Measurements from ENCODE around the gene GNAQ. TPM values are rescaled to one million over a fixed set of nuclear protein-coding genes. Genes with fewer than 3 reads are reported as not detected.
A peak's percentile ranks its signal among the peaks of the same experiment; 100 is the strongest.
"Not testable (repeated sequence)": the region's sequence is repeated elsewhere in the genome, so short reads cannot be mapped to it uniquely, and the experiment has no call there.

GNAQ gene
- polyA plus RNA-seq, 3 donors from 2014 or later, result 4.5 to 7.4 (median 5.1) TPM

DNA sequence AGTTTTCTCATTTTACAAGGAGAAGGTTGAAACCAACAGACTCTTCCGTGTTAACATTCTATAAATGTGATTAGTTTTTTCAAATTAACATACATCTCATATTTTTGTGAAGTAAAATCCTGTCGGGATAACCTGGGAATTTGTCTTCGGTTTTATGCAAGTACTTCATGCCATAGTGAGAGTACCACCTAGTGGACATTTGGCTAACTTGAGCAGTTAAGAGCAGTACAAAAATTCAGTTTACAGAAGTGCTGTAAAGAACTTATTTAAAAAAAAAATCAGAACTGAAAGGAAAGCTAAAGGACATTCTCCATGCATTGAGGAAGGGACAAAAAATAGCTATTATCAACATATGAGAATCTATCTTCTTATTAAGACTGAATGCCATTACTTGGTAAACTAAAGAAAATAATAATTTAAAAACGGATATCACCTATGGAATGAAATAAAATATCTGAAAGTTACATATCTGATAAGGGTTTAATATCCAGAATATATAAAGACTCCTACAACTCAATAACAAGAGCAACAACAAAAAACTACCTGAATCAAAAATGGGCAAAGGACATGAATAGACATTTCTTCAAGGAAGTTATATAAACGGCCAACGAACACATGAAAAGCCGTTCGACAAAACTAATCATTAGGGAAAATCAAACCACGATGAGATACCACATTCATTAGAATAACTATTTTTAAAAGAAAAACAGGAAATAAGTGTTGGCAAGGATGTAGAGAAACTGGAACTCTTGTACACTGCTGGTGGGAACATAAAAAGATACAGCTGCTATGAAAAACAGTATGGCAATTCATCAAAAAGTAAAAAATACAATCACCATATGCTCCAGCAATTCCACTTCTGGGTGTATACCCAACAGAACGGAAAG lies 266.5 kb downstream of the GNAQ start:
- no peak for DNase-seq
- Mint-ChIP-seq H3K4me3 (no peak overlapping the region), H3K27ac (no peak overlapping the region)

DNA sequence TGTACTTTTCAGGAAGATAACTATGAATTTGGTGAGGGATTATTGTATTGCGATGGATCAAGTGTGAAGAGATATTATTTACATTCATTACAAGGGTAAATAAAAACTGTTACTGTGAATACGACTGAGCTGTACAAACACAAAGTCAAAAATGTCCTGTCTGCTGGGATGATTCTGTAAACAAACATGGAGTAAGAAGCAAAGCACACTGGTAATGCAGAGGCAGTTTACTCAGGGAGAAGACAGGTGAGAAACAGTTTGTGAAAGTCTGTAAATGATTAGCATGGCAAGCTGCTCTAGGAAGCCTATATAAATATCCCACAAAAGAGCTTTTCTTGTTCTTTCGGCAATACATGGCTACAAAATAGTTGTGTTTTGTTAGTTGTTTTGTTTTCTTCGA lies 268.0 kb downstream of the GNAQ start:
- Mint-ChIP-seq H3K27me3 (ENCODE audit: low read depth in 3 of 3) (no peaks in the 10 kb centered on the region), H3K9me3 (no peaks in the 10 kb centered on the region), H3K4me1 (no peaks in the 10 kb centered on the region), H3K27ac (no peak overlapping the region), H3K4me3 (no peak overlapping the region), H3K36me3 (peaks cover 0 to 3% (median 3%) of the 10 kb centered on the region in 3 donors)
- DNase-seq, result no peak

More for the DNA sequence above, 266.5 kb downstream of the GNAQ start:
- no peaks in the 10 kb centered on the region for H3K9me3 Mint-ChIP-seq
- no peaks in the 10 kb centered on the region for H3K4me1 Mint-ChIP-seq
- peaks cover 0 to 3% (median 3%) of the 10 kb centered on the region in 3 donors for H3K36me3 Mint-ChIP-seq
- H3K27me3 Mint-ChIP-seq (ENCODE audit: low read depth in 3 of 3), result no peaks in the 10 kb centered on the region

DNA sequence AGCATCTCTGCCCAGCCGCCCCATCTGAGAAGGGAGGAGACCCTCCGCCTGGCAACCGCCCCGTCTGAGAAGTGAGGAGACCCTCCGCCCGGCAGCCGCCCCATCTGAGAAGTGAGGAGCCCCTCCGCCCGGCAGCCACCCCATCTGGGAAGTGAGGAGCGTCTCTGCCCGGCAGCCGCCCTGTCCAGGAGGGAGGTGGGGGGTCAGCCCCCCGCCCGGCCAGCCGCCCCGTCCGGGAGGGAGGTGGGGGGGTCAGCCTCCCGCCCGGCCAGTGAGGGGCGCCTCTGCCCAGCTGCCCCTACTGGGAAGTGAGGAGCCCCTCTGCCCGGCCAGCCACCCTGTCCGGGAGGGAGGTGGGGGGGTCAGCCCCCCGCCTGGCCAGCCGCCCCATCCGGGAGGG lies 270.7 kb downstream of the GNAQ start:
- not testable (repeated sequence) for H3K27ac Mint-ChIP-seq; DNase-seq; H3K27me3 Mint-ChIP-seq (ENCODE audit: low read depth in 3 of 3); H3K9me3 Mint-ChIP-seq; H3K36me3 Mint-ChIP-seq; H3K4me3 Mint-ChIP-seq; H3K4me1 Mint-ChIP-seq

DNA sequence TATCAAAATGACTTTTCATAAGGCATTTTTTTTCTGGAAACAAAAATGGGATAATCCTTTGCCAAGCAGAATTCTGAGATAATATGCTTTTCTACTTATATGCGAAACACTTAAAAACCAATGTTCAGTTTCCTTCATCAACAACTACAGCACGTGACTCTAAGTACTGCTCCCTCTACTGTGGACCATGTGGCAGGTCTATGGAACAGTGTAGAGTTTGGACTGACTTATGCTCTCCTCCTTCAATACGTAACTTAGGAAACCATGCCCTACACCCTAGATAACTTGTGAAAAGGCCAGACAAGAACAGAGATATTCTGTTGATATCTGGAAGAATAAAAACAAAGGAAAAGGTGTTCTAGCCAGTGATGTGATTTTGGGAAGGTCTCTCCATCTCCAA lies 272.2 kb downstream of the GNAQ start:
- Mint-ChIP-seq H3K36me3 (no peaks in the 10 kb centered on the region), H3K27me3 (ENCODE audit: low read depth in 3 of 3) (no peaks in the 10 kb centered on the region), H3K4me1 (peaks cover 0 to 1% of the 10 kb centered on the region in 2 donors), H3K4me3 (no peak overlapping the region), H3K27ac (no peak overlapping the region), H3K9me3 (no peaks in the 10 kb centered on the region)
- DNase-seq, result no peak

DNA sequence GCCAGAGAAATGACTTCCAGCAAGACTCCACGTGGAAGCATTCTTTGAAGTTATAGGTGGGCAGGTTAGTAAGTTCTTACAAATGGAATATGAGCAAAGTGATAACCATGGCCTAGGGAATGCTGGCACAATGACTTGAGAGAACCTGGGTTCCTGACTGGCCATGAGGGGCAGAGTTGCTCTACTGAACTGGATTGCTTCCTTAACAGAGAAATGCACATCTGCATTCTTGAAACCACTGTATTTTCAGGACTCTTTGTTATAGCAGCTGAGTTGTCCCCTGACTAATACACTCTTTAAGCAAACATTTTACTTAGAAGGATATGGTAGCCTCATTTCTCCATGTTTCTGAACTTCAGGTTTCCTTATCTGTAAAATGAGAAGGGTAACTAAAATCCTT lies 275.2 kb downstream of the GNAQ start:
- no peak for DNase-seq
- no peak overlapping the region for H3K4me3 Mint-ChIP-seq
- H3K27me3 Mint-ChIP-seq (ENCODE audit: low read depth in 3 of 3), result no peaks in the 10 kb centered on the region
- H3K27ac Mint-ChIP-seq, result no peak overlapping the region
- no peaks in the 10 kb centered on the region for H3K9me3 Mint-ChIP-seq
- H3K4me1 Mint-ChIP-seq, result peaks cover 1 to 6% of the 10 kb centered on the region in 2 donors
- no peaks in the 10 kb centered on the region for H3K36me3 Mint-ChIP-seq

DNA sequence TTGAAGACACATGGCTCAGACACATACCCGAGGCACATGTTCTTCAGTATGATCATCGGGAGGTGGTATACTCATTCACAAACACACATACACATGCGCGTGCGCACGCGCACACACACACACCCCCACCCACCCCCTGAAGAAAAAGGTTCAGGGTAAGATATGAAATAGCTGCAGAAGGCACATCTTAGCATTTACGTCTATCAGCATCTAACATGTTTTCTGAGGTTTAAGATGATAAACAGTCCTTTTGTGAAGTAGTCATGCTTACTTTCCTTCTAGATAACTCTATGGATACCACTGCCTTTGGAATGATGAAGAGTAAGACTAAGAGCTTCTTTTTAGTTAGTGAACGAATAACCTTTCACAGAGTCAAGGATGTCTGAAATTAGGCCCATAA lies 278.4 kb downstream of the GNAQ start:
- peaks cover 1 to 10% of the 10 kb centered on the region in 2 donors for H3K4me1 Mint-ChIP-seq
- DNase-seq, result no peak
- H3K27ac Mint-ChIP-seq, result no peak overlapping the region
- H3K36me3 Mint-ChIP-seq, result no peaks in the 10 kb centered on the region
- H3K27me3 Mint-ChIP-seq (ENCODE audit: low read depth in 3 of 3), result no peaks in the 10 kb centered on the region
- H3K4me3 Mint-ChIP-seq, result no peak overlapping the region
- H3K9me3 Mint-ChIP-seq, result no peaks in the 10 kb centered on the region

DNA sequence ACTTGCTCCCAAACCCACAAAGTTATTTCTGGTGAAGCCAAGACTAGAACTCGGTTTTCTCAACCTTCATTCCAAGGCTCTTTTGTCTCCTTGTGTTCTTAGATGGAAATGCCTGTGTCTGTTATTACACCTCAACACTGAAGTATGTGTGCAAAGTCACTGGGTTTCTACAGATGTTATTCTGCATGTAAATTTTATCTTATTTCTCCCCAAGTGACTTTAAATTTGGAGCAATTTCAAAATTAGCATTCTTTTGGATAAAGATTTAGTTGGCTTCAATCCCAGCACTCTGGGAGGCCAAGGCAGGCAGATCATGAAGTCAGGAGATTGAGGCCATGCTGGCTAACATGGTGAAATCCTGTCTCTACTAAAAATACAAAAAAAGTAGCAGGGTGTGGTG lies 279.1 kb downstream of the GNAQ start:
- H3K9me3 Mint-ChIP-seq, result no peaks in the 10 kb centered on the region
- H3K27ac Mint-ChIP-seq, result no peak overlapping the region
- no peaks in the 10 kb centered on the region for H3K27me3 Mint-ChIP-seq (ENCODE audit: low read depth in 3 of 3)
- no peaks in the 10 kb centered on the region for H3K36me3 Mint-ChIP-seq
- DNase-seq, result no peak
- H3K4me3 Mint-ChIP-seq, result no peak overlapping the region
- H3K4me1 Mint-ChIP-seq, result peaks cover 0 to 12% of the 10 kb centered on the region in 2 donors

DNA sequence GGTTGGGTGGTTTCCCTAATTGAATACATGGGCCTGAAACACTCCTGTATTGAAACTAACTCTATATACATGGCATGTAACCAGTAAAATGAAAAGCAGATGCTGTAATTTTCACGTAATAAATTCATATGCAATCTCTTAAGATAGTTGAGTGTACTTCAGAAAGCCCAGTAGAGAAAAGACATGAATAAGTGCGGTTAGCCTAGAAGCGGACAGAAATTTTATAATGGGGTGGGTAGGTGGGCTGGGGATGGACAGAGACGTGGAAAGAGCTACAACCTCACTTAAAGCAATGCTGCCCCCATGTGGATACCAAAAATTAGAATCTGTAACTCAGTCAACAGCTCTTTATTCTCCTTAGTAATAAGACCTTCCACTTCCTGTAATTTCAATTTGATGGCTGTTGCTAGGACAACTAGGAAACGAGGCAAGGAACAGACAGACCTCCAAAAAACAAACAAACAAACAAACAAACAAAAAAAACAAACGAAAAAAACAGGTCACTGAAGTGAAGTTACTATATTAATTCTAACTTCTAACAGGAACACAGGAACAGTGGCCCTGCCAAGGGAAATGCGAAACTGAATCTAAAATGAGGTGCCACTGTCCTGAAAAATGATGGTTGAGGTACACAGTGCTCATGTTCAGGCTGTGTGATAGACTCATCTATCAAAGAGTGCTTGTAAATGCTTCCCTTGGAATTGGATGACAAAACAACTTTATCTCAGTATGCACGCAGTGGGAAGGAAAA lies 280.1 kb downstream of the GNAQ start:
- peak in 2 of 3 donors; percentile 10 to 14 for DNase-seq
- H3K27me3 Mint-ChIP-seq (ENCODE audit: low read depth in 3 of 3), result no peaks in the 10 kb centered on the region
- H3K36me3 Mint-ChIP-seq, result no peaks in the 10 kb centered on the region
- no peak overlapping the region for H3K4me3 Mint-ChIP-seq
- no peaks in the 10 kb centered on the region for H3K9me3 Mint-ChIP-seq
- peak overlapping the region in 1 of 6 donors; percentile 18 for H3K27ac Mint-ChIP-seq
- peaks cover 0 to 16% of the 10 kb centered on the region in 2 donors for H3K4me1 Mint-ChIP-seq

DNA sequence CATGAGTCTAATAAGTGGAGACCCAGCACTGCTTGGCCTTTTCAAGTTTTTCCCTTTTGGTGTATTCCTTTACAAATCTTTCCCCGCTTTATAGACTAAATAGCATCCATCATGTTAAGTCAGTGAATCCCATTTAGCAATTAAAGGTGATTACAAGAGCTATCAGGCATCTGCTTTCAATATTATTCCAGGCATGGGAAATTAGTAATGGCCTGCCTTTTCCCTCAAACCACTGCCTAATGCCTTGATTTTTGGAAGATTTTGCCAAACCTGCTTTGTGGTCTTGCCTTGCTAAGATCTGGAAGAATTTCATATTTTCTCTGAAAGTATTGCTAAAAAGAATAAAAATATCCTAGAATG lies 280.6 kb downstream of the GNAQ start:
- no peak overlapping the region for H3K4me3 Mint-ChIP-seq
- no peak for DNase-seq
- no peaks in the 10 kb centered on the region for H3K27me3 Mint-ChIP-seq (ENCODE audit: low read depth in 3 of 3)
- H3K36me3 Mint-ChIP-seq, result no peaks in the 10 kb centered on the region
- peaks cover 0 to 16% of the 10 kb centered on the region in 2 donors for H3K4me1 Mint-ChIP-seq
- H3K27ac Mint-ChIP-seq, result no peak overlapping the region
- no peaks in the 10 kb centered on the region for H3K9me3 Mint-ChIP-seq

DNA sequence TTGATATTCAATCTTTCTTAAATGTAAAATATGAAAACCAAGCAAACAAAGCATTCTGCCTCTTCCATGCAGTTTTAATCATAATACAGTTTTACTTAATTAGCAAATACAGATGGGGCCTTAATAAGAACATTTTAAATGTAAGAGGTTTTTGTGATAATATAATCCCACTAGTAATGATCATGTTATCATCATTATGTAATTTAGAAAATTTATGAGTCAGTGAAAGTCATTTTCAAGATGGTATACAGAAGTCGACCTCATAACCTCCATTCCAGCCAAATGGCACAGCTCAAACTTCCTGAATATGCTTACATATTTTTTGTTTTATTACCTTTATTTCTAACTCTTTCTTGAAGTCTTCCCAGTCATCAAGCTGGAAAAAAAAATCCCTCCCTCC lies 281.3 kb downstream of the GNAQ start:
- H3K9me3 Mint-ChIP-seq, result no peaks in the 10 kb centered on the region
- no peaks in the 10 kb centered on the region for H3K27me3 Mint-ChIP-seq (ENCODE audit: low read depth in 3 of 3)
- DNase-seq, result no peak
- H3K4me1 Mint-ChIP-seq, result peaks cover 0 to 16% of the 10 kb centered on the region in 2 donors
- H3K4me3 Mint-ChIP-seq, result no peak overlapping the region
- no peak overlapping the region for H3K27ac Mint-ChIP-seq
- H3K36me3 Mint-ChIP-seq, result no peaks in the 10 kb centered on the region

DNA sequence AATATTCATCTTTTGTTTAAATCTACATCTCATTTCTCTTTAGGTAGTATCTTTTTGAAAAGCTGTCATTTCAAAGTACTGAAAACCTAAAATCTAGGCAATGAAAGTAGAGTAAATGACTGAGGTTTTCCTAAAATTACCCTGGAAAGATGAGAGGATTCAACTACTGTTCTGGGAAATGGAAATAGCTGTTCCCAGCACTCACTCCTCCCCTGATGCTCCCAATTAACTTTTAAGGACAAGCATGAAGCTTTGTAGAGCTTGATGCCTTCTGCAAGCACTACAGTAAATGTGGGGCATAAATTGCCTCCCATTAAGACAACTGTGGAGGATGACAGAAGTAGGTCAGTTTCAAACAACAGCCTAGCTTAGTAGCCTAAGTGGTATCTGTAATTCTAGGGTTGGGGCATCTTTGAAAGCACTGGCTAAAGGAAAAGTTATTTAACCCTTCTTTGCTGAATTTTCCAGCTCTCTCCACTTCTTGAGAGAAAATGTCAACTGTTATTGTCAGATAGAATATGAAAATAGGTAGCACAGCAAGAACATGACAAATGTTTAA lies 283.3 kb downstream of the GNAQ start:
- no peak overlapping the region for H3K4me3 Mint-ChIP-seq
- no peaks in the 10 kb centered on the region for H3K9me3 Mint-ChIP-seq
- peaks cover 0 to 16% of the 10 kb centered on the region in 2 donors for H3K4me1 Mint-ChIP-seq
- DNase-seq, result no peak
- no peaks in the 10 kb centered on the region for H3K27me3 Mint-ChIP-seq (ENCODE audit: low read depth in 3 of 3)
- H3K36me3 Mint-ChIP-seq, result no peaks in the 10 kb centered on the region
- H3K27ac Mint-ChIP-seq, result no peak overlapping the region

DNA sequence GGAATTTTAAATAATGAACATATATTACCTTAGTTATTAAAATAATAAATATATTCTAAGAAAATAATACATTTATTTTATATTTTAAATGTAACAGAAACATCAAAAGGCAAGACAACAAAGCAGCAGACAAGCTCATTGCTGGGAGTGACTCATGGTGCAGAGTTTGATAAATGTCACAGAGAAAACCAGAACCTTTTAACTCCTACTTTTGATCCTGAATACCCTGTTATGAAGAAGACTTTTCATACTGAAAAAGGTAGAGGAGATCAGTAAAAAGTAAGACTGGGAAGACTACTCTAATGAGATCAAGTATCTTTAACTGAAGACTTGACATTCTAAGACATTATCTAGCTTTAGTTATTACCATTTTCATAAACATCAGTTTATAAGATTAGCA lies 284.4 kb downstream of the GNAQ start:
- no peaks in the 10 kb centered on the region for H3K27me3 Mint-ChIP-seq (ENCODE audit: low read depth in 3 of 3)
- H3K27ac Mint-ChIP-seq, result no peak overlapping the region
- no peak for DNase-seq
- peaks cover 0 to 16% of the 10 kb centered on the region in 2 donors for H3K4me1 Mint-ChIP-seq
- H3K36me3 Mint-ChIP-seq, result peaks cover 0 to 3% (median 0%) of the 10 kb centered on the region in 3 donors
- no peaks in the 10 kb centered on the region for H3K9me3 Mint-ChIP-seq
- no peak overlapping the region for H3K4me3 Mint-ChIP-seq

DNA sequence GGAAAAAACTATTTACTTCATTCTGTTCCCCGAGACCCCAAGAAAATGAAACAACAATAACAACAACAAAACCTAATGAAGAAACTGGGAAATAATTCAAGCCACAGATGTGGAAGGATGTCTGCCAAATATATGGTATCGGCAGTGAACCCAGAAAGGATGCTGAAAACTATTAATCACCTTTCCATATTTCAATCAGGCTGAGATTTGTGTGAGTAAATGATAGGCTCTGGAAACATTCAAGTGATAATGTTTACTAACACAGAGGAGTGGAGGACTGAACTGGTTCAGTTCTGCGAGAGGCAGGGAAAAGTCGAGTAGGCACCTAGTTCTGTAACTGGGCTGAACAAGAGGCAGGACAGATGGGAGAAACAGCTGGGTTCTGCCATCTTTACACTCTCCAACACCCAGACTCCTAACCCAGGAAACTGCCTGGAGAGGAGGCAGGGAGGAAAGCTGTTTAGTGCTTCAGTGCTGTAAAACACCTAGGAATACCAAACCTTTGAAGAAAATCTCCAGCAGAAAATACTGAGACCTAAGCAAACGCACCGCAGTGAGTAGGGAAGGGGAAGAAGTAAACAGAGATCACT lies 286.7 kb downstream of the GNAQ start:
- H3K4me1 Mint-ChIP-seq, result peaks cover 0 to 6% of the 10 kb centered on the region in 2 donors
- peak overlapping the region in 1 of 6 donors; percentile 36 for H3K27ac Mint-ChIP-seq
- peaks cover 0 to 3% (median 0%) of the 10 kb centered on the region in 3 donors for H3K36me3 Mint-ChIP-seq
- no peaks in the 10 kb centered on the region for H3K27me3 Mint-ChIP-seq (ENCODE audit: low read depth in 3 of 3)
- DNase-seq, result no peak
- no peak overlapping the region for H3K4me3 Mint-ChIP-seq
- H3K9me3 Mint-ChIP-seq, result no peaks in the 10 kb centered on the region

DNA sequence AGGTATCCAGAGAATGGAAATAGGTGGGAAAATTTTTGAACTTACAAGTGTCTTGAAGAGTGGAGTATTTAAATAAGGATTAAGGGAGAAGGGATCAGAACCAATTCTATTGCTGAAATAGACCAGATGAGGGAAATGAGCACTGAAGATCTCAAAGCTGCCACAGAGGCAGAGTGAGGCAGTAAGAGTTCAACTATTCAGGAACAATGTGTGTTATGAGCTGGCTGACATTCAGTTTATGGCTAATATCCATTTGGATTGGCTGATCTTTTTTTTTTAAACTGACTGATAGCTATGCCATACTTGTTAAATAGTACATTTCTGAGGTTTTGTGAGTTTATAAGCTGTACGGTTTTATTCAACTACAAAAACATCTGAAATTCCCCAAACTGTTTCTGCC lies 288.2 kb downstream of the GNAQ start:
- Mint-ChIP-seq H3K4me3 (no peak overlapping the region), H3K27ac (no peak overlapping the region), H3K4me1 (peaks cover 0 to 11% of the 10 kb centered on the region in 2 donors)

More for the DNA sequence above, 288.2 kb downstream of the GNAQ start:
- DNase-seq, result no peak
- Mint-ChIP-seq H3K9me3 (no peaks in the 10 kb centered on the region), H3K36me3 (peaks cover 0 to 3% (median 0%) of the 10 kb centered on the region in 3 donors), H3K27me3 (ENCODE audit: low read depth in 3 of 3) (no peaks in the 10 kb centered on the region)

All from immature natural killer cell (primary cell).